HUDEP-2 (cell line): ENCODE measurements around the gene CLIC3.

Experiments
- DNase-seq, 76 experiments: peaks; one replicate each; lab custom pipeline; 2025; ENCODE audit not compliant: unreplicated experiment in 76 of 76; lab: John Stamatoyannopoulos, UW

CLIC3 gene

GRCh38 chr9:136955943-136956335 is 40.4 kb downstream of the CLIC3 start:
- DNase-seq = no peak

GRCh38 chr9:136955202-136955942 is 41.0 kb downstream of the CLIC3 start:
- DNase-seq = no peak

GRCh38 chr9:136954270-136955083 is 41.9 kb downstream of the CLIC3 start:
- DNase-seq = no peak

- no peak for DNase-seq
Observed at GRCh38 chr9:136953771-136954269, 42.5 kb downstream of the CLIC3 start.

- DNase-seq = no peak
Observed at GRCh38 chr9:136952876-136953770, 43.2 kb downstream of the CLIC3 start.

GRCh38 chr9:136952321-136952850 is 44.0 kb downstream of the CLIC3 start:
- no peak for DNase-seq

- no peak for DNase-seq
Observed at GRCh38 chr9:136951541-136952320, 44.6 kb downstream of the CLIC3 start, which contains the start of gene LCN12. Gene LCN12, plus strand, starts transcription at chr9:136952273. Its CDS starts 55 bp downstream, at chr9:136952328.

GRCh38 chr9:136950656-136951276 is 45.6 kb downstream of the CLIC3 start:
- DNase-seq = no peak

- DNase-seq = peak in 74 of 76 experiments; percentile 39 to 96 (median 88)
Observed at GRCh38 chr9:136949817-136950655, 46.3 kb downstream of the CLIC3 start.

- DNase-seq = no peak
Observed at GRCh38 chr9:136949239-136949816, 47.0 kb downstream of the CLIC3 start.

- peak in 44 of 76 experiments; percentile 5 to 52 (median 28) for DNase-seq
Observed at GRCh38 chr9:136947955-136948510, 48.3 kb downstream of the CLIC3 start.

- no peak for DNase-seq
Observed at GRCh38 chr9:136947028-136947891, 49.1 kb downstream of the CLIC3 start.

GRCh38 chr9:136946228-136947027 is 49.9 kb downstream of the CLIC3 start:
- no peak for DNase-seq

GRCh38 chr9:136945333-136946227 is 50.8 kb downstream of the CLIC3 start:
- no peak for DNase-seq
